GM23338 (cell line): ENCODE data around the gene FAM76B. TPM values are rescaled to one million over a fixed set of nuclear protein-coding genes. Genes with fewer than 3 reads are reported as not detected.

Source experiments
- ATAC-seq: fragments of 200-7000 bp; cut with Tn5 transposase; 3 replicates; pipeline ENCODE4 v1.9.1; 2020
- DNase-seq: peaks from one replicate; pipeline ENCODE4 v3.0.0-alpha.2; 2015; ENCODE audit warnings: low spot score
- H2AFZ ChIP-seq: fragments of 200-600 bp; sonication (generic); 2 replicates; pipeline ENCODE4 v1.8.0; 2016; ENCODE audit warnings: antibody characterized with exemption, mild to moderate bottlenecking, moderate library complexity
- H3F3A ChIP-seq: fragments of 200-600 bp; sonication (generic); replicated peaks from 2 replicates; pipeline ENCODE4 v1.8.0; 2017; ENCODE audit warnings: antibody characterized with exemption, mixed run types, low read depth
- H3K27ac ChIP-seq: fragments of 200-600 bp; sonication (generic); 2 replicates; pipeline ENCODE4 v1.6.1; 2016; ENCODE audit warnings: low read depth
- H3K27me3 ChIP-seq: fragments of 200-600 bp; sonication (generic); 2 replicates; pipeline ENCODE4 v1.8.0; 2016; ENCODE audit warnings: mild to moderate bottlenecking, mixed run types, moderate library complexity; ENCODE audit not compliant: insufficient read depth
- H3K36me3 ChIP-seq: fragments of 200-600 bp; sonication (generic); 2 replicates; pipeline ENCODE4 v1.8.0; 2016; ENCODE audit warnings: mild to moderate bottlenecking; ENCODE audit not compliant: insufficient read depth
- H3K4me1 ChIP-seq: fragments of 200-600 bp; sonication (generic); 2 replicates; pipeline ENCODE4 v1.8.0; 2016; ENCODE audit warnings: mild to moderate bottlenecking, moderate library complexity; ENCODE audit not compliant: insufficient read depth
- H3K4me2 ChIP-seq: fragments of 200-600 bp; sonication (generic); 2 replicates; pipeline ENCODE4 v1.7.1; 2017; ENCODE audit warnings: mixed run types
- H3K4me3 ChIP-seq: fragments of 200-600 bp; sonication (generic); 2 replicates; pipeline ENCODE4 v1.6.1; 2016; ENCODE audit warnings: mixed run types
- H3K79me2 ChIP-seq: fragments of 200-600 bp; sonication (generic); replicated peaks from 2 replicates; pipeline ENCODE4 v1.8.0; 2017; ENCODE audit warnings: mild to moderate bottlenecking; ENCODE audit not compliant: insufficient read depth
- H3K9me2 ChIP-seq: fragments of 200-600 bp; sonication (generic); 2 replicates; pipeline ENCODE4 v1.8.0; 2017; ENCODE audit not compliant: insufficient read depth
- H4K20me1 ChIP-seq: fragments of 200-600 bp; sonication (generic); replicated peaks from 2 replicates; pipeline ENCODE4 v1.8.0; 2017; ENCODE audit warnings: mild to moderate bottlenecking; ENCODE audit not compliant: insufficient read depth
- H3K27ac Mint-ChIP-seq: 2 replicates; pipeline ENCODE4 v1.8.0; 2020; ENCODE audit warnings: inconsistent platforms, mild to moderate bottlenecking, moderate library complexity, mixed read lengths
- H3K27me3 Mint-ChIP-seq: 3 replicates; pipeline ENCODE4 v1.8.0; 2022; ENCODE audit warnings: low read depth, mild to moderate bottlenecking, moderate library complexity, mixed read lengths, inconsistent platforms; ENCODE audit not compliant: insufficient read depth, poor library complexity
- H3K36me3 Mint-ChIP-seq: 3 replicates; pipeline ENCODE4 v1.8.0; 2021; ENCODE audit warnings: low read depth, mild to moderate bottlenecking, inconsistent platforms, moderate library complexity, mixed read lengths
- H3K4me1 Mint-ChIP-seq: 3 replicates; pipeline ENCODE4 v1.8.0; 2020; ENCODE audit warnings: mild to moderate bottlenecking, inconsistent platforms, mixed read lengths
- H3K4me3 Mint-ChIP-seq: 3 replicates; pipeline ENCODE4 v1.8.0; 2021; ENCODE audit warnings: moderate library complexity, mild to moderate bottlenecking, inconsistent platforms, mixed read lengths
- H3K9me3 Mint-ChIP-seq: 3 replicates; pipeline ENCODE4 v1.8.0; 2020; ENCODE audit warnings: moderate library complexity, mild to moderate bottlenecking, inconsistent platforms, mixed read lengths
- CREB1 ChIP-seq: fragments of 250-450 bp; sonication (Bioruptor Pico); IDR thresholded peaks from 2 replicates; pipeline ENCODE4 v1.5.0; 2020; ENCODE audit warnings: low read depth, mild to moderate bottlenecking, moderate library complexity
- EZH2 ChIP-seq: fragments of 200-600 bp; sonication (generic); IDR thresholded peaks from one replicate; pipeline ENCODE4 v1.8.0; 2017; ENCODE audit warnings: antibody characterized with exemption, mild to moderate bottlenecking, low read depth; ENCODE audit not compliant: unreplicated experiment
- EZH2phosphoT487 ChIP-seq: fragments of 200-600 bp; sonication (generic); IDR thresholded peaks from one replicate; pipeline ENCODE4 v1.8.1; 2018; ENCODE audit warnings: antibody characterized with exemption; ENCODE audit not compliant: unreplicated experiment
- JUNB ChIP-seq: IDR thresholded peaks from one replicate; pipeline ENCODE4 v1.6.1; 2016; ENCODE audit warnings: antibody characterized with exemption; ENCODE audit not compliant: unreplicated experiment
- NANOG ChIP-seq: IDR thresholded peaks from 2 replicates; pipeline ENCODE4 v1.6.1; 2016; ENCODE audit warnings: antibody characterized with exemption, borderline replicate concordance
- STAT1 ChIP-seq: IDR thresholded peaks from one replicate; pipeline ENCODE4 v1.6.1; 2016; ENCODE audit warnings: antibody characterized with exemption; ENCODE audit not compliant: unreplicated experiment
- ZNF114 ChIP-seq: fragments of 250-450 bp; sonication (Bioruptor Pico); IDR thresholded peaks from 2 replicates; pipeline ENCODE4 v1.5.0; 2020; ENCODE audit warnings: mild to moderate bottlenecking, moderate library complexity
- ZNF331 ChIP-seq: fragments of 250-450 bp; sonication (Bioruptor Pico); IDR thresholded peaks from 2 replicates; pipeline ENCODE4 v1.5.0; 2020; ENCODE audit warnings: low read depth, mild to moderate bottlenecking, moderate library complexity
- polyA plus RNA-seq: library from polyadenylated mRNA; unstranded; fragments of >200 nt; fragmentation: Nextera tagmentation; extraction: Ambion mirVana; gene quantifications from 2 replicates; pipeline ENCODE4 v1.2.1, GENCODE V29; 2016
- total RNA-seq: library from RNA; depleted of rRNA; stranded (reverse); fragments of >200 nt; shearing (Covaris generic); gene quantifications from 2 replicates; pipeline ENCODE4 v1.2.3, GENCODE V29; 2014
- TF ChIP-seq, protein P1 (sequence below): IDR thresholded peaks from one replicate; pipeline ENCODE4 v1.6.1; 2018; ENCODE audit warnings: antibody characterized with exemption; ENCODE audit not compliant: unreplicated experiment
- TF ChIP-seq, protein P2 (sequence below), 2 experiments: fragments of 200-600 bp in 1 of 2; sonication (generic) in 1 of 2; conservative IDR thresholded peaks; 2 replicates each; pipeline versions ENCODE4 v1.5.1 to v1.6.1; 2016 to 2017; ENCODE audit warnings: antibody characterized with exemption in 2 of 2, low read depth in 2 of 2, mild to moderate bottlenecking in 2 of 2, moderate library complexity in 1 of 2
- TF ChIP-seq, protein P3 (sequence below): IDR thresholded peaks from 2 replicates; pipeline ENCODE4 v1.6.1; 2016; ENCODE audit warnings: antibody characterized with exemption

FAM76B gene
- total and polyA plus RNA-seq, 2 experiments from 2014 or later, result 21.1 to 37.9 TPM

DNA sequence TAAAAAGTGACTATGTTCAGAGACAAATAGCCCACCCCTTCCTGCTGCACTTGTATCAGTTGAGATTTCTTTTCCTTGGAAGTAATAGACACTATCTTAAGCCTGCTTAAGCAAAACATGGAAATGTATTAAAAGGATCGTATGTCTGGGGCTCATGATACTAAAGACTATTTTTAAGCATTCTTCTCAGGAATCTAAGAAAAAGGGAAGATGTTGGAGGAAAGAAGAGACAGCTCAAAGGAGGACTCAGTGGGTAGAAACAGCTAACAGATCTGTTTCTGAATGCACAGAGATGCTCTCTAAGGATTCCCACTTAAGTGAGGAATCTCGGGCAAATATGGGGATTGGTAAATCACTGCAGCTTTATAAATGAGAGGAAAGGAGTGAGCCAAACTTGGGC is 62.5 kb downstream of the FAM76B start:
- no peaks in the 10 kb centered on the region for H3K4me1 Mint-ChIP-seq
- no peaks in the 10 kb centered on the region for H3K36me3 Mint-ChIP-seq
- H3F3A ChIP-seq, result no peaks in the 10 kb centered on the region
- no peaks in the 10 kb centered on the region for H3K36me3 ChIP-seq
- no peak overlapping the region for H3K4me2 ChIP-seq
- H3K4me1 ChIP-seq, result no peaks in the 10 kb centered on the region
- H3K9me3 Mint-ChIP-seq, result no peaks in the 10 kb centered on the region; the same call in 2 of the 3 replicates
- H3K79me2 ChIP-seq, result no peaks in the 10 kb centered on the region
- peak overlapping the region; percentile 80 for H2AFZ ChIP-seq
- H3K27me3 ChIP-seq, result no peaks in the 10 kb centered on the region
- no peak overlapping the region for H3K27ac ChIP-seq
- no peaks in the 10 kb centered on the region for H4K20me1 ChIP-seq
- TF ChIP-seq EZH2phosphoT487 (no peak), ZNF331 (CRISPR knock-in tag) (no peak), ZNF114 (no peak), STAT1 (no peak), EZH2 (no peak), CREB1 (no peak), JUNB (no peak), NANOG (no peak)
- TF ChIP-seq, protein P1, sequence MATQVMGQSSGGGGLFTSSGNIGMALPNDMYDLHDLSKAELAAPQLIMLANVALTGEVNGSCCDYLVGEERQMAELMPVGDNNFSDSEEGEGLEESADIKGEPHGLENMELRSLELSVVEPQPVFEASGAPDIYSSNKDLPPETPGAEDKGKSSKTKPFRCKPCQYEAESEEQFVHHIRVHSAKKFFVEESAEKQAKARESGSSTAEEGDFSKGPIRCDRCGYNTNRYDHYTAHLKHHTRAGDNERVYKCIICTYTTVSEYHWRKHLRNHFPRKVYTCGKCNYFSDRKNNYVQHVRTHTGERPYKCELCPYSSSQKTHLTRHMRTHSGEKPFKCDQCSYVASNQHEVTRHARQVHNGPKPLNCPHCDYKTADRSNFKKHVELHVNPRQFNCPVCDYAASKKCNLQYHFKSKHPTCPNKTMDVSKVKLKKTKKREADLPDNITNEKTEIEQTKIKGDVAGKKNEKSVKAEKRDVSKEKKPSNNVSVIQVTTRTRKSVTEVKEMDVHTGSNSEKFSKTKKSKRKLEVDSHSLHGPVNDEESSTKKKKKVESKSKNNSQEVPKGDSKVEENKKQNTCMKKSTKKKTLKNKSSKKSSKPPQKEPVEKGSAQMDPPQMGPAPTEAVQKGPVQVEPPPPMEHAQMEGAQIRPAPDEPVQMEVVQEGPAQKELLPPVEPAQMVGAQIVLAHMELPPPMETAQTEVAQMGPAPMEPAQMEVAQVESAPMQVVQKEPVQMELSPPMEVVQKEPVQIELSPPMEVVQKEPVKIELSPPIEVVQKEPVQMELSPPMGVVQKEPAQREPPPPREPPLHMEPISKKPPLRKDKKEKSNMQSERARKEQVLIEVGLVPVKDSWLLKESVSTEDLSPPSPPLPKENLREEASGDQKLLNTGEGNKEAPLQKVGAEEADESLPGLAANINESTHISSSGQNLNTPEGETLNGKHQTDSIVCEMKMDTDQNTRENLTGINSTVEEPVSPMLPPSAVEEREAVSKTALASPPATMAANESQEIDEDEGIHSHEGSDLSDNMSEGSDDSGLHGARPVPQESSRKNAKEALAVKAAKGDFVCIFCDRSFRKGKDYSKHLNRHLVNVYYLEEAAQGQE, result no peak
- TF ChIP-seq, protein P2, sequence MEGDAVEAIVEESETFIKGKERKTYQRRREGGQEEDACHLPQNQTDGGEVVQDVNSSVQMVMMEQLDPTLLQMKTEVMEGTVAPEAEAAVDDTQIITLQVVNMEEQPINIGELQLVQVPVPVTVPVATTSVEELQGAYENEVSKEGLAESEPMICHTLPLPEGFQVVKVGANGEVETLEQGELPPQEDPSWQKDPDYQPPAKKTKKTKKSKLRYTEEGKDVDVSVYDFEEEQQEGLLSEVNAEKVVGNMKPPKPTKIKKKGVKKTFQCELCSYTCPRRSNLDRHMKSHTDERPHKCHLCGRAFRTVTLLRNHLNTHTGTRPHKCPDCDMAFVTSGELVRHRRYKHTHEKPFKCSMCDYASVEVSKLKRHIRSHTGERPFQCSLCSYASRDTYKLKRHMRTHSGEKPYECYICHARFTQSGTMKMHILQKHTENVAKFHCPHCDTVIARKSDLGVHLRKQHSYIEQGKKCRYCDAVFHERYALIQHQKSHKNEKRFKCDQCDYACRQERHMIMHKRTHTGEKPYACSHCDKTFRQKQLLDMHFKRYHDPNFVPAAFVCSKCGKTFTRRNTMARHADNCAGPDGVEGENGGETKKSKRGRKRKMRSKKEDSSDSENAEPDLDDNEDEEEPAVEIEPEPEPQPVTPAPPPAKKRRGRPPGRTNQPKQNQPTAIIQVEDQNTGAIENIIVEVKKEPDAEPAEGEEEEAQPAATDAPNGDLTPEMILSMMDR (conservative IDR thresholded peaks at IDR 0.05; ENCODE audit: low read depth in 2 of 2), result no peak
- TF ChIP-seq, protein P3, sequence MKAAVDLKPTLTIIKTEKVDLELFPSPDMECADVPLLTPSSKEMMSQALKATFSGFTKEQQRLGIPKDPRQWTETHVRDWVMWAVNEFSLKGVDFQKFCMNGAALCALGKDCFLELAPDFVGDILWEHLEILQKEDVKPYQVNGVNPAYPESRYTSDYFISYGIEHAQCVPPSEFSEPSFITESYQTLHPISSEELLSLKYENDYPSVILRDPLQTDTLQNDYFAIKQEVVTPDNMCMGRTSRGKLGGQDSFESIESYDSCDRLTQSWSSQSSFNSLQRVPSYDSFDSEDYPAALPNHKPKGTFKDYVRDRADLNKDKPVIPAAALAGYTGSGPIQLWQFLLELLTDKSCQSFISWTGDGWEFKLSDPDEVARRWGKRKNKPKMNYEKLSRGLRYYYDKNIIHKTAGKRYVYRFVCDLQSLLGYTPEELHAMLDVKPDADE, result no peak
- no peak overlapping the region for H3K4me3 ChIP-seq
- no peak overlapping the region for H3K4me3 Mint-ChIP-seq
- no peak for ATAC-seq
- H3K27me3 Mint-ChIP-seq, result no peaks in the 10 kb centered on the region
- H3K27ac Mint-ChIP-seq, result no peak overlapping the region
- no peak for DNase-seq
- no peaks in the 10 kb centered on the region for H3K9me2 ChIP-seq
